A673 (cell line): Measurements from ENCODE around the gene ASMTL. TPM values are rescaled to one million over a fixed set of nuclear protein-coding genes. Genes with fewer than 3 reads are reported as not detected.

Experiments used
- BruUV-seq: library from RNA; stranded (reverse); fragments of 400-500 nt; replicated peaks from 2 replicates; lab custom pipeline; 2021; lab: Mats Ljungman, UMichigan
- CTCF ChIA-PET: fragments of 300-600 bp; sonication (Branson Sonifier 250); formaldehyde crosslinking; loops from one replicate; lab custom pipeline; 2022; ENCODE audit warnings: antibody characterized with exemption; lab: Charles Lee
- POLR2A ChIA-PET: fragments of 300-600 bp; sonication (Branson Sonifier 250); formaldehyde crosslinking; loops from one replicate; lab custom pipeline; 2022; ENCODE audit warnings: antibody characterized with exemption; ENCODE audit not compliant: low non-redundant PET; lab: Charles Lee
- DNase-seq: peaks from one replicate; pipeline ENCODE4 v3.0.0-alpha.2; 2015; ENCODE audit warnings: low spot score
- H3K27ac ChIP-seq: fragments of 200-600 bp; sonication (generic); 2 replicates; pipeline ENCODE4 v1.5.1; 2016; ENCODE audit warnings: mixed run types, low read depth, mild to moderate bottlenecking, mixed read lengths, antibody characterized with exemption, low read length; ENCODE audit not compliant: poor library complexity, severe bottlenecking
- H3K27me3 ChIP-seq: fragments of 200-600 bp; sonication (generic); replicated peaks from 2 replicates; pipeline ENCODE4 v1.6.1; 2017; ENCODE audit warnings: mixed run types, low read depth, mild to moderate bottlenecking, mixed read lengths, antibody characterized with exemption, low read length; ENCODE audit not compliant: insufficient read depth, poor library complexity
- H3K36me3 ChIP-seq: fragments of 200-600 bp; sonication (generic); 2 replicates; pipeline ENCODE4 v1.6.1; 2016; ENCODE audit warnings: mixed run types, mild to moderate bottlenecking, mixed read lengths, antibody characterized with exemption, low read length; ENCODE audit not compliant: insufficient read depth, poor library complexity, severe bottlenecking
- H3K4me1 ChIP-seq: fragments of 200-600 bp; sonication (generic); 2 replicates; pipeline ENCODE4 v1.6.1; 2017; ENCODE audit warnings: mixed run types, mild to moderate bottlenecking, mixed read lengths, antibody characterized with exemption, low read length; ENCODE audit not compliant: insufficient read depth, poor library complexity, severe bottlenecking
- H3K4me3 ChIP-seq: fragments of 200-600 bp; sonication (generic); 2 replicates; pipeline ENCODE4 v1.5.1; 2016; ENCODE audit warnings: low read depth, mixed run types, mild to moderate bottlenecking, mixed read lengths, low read length; ENCODE audit not compliant: poor library complexity, severe bottlenecking
- H3K9me3 ChIP-seq: fragments of 200-600 bp; sonication (generic); 2 replicates; pipeline ENCODE4 v1.6.1; 2016; ENCODE audit warnings: mixed run types, low read depth, mild to moderate bottlenecking, mixed read lengths, antibody characterized with exemption, low read length; ENCODE audit not compliant: poor library complexity, severe bottlenecking
- CTCF ChIP-seq: fragments of 300-800, 200-600 bp; sonication (generic); conservative IDR thresholded peaks from 2 replicates; pipeline ENCODE4 v1.5.1; 2017; ENCODE audit warnings: low read depth, mild to moderate bottlenecking, antibody characterized with exemption, low read length, moderate library complexity, mixed read lengths
- EZH2 ChIP-seq: fragments of 200-600 bp; sonication (generic); IDR thresholded peaks from 2 replicates; pipeline ENCODE4 v1.6.1; 2017; ENCODE audit warnings: borderline replicate concordance, low read depth, mild to moderate bottlenecking, mixed read lengths, antibody characterized with exemption, low read length; ENCODE audit not compliant: poor library complexity, severe bottlenecking
- intact Hi-C: fragments of 100-400 bp; cut with micrococcal nuclease; formaldehyde crosslinking; loops from one replicate; pipeline ENCODE4 v1.10.0; 2022; ENCODE audit not compliant: unreplicated experiment
- total RNA-seq: library from RNA; stranded (reverse); gene quantifications from 2 replicates; pipeline ENCODE4 v1.2.3, GENCODE V29; 2021

The ASMTL gene
- total RNA-seq, 1 experiment from 2014 or later = 24.9 TPM

- CTCF ChIA-PET = no interaction called here
- DNase-seq = no peak
- intact Hi-C loops = no loop called here
Measured at GRCh38 chrX:1444561-1445500, 7.9 kb downstream of the ASMTL start.

GRCh38 chrX:1443496-1444075 is 9.1 kb downstream of the ASMTL start:
- no peak for DNase-seq
- Histone ChIP-seq H3K36me3 (no peaks in the 10 kb centered on the region), H3K4me1 (no peaks in the 10 kb centered on the region), H3K9me3 (no peaks in the 10 kb centered on the region), H3K27me3 (no peaks in the 10 kb centered on the region), H3K4me3 (no peak overlapping the region), H3K27ac (no peak overlapping the region)
- no TSS peak for BruUV-seq
- CTCF ChIA-PET = no interaction called here
- POLR2A ChIA-PET = no interaction called here
- TF ChIP-seq EZH2 (no peak), CTCF (no peak)
- intact Hi-C loops = no loop called here

More at GRCh38 chrX:1444561-1445500, 7.9 kb downstream of the ASMTL start:
- no peak for TF ChIP-seq EZH2
- no peak for TF ChIP-seq CTCF
- Histone ChIP-seq H3K36me3 (no peaks in the 10 kb centered on the region), H3K27ac (no peak overlapping the region), H3K4me3 (no peak overlapping the region), H3K27me3 (no peaks in the 10 kb centered on the region), H3K9me3 (no peaks in the 10 kb centered on the region), H3K4me1 (no peaks in the 10 kb centered on the region)
- BruUV-seq = no TSS peak
- POLR2A ChIA-PET = no interaction called here

- Histone ChIP-seq H3K9me3 (no peaks in the 10 kb centered on the region), H3K27ac (no peak overlapping the region), H3K27me3 (no peaks in the 10 kb centered on the region), H3K4me1 (no peaks in the 10 kb centered on the region), H3K36me3 (no peaks in the 10 kb centered on the region), H3K4me3 (no peak overlapping the region)
- DNase-seq = no peak
- ChIA-PET POLR2A (no interaction called here), CTCF (no interaction called here)
- TF ChIP-seq CTCF = no peak
- no peak for TF ChIP-seq EZH2
- no TSS peak for BruUV-seq
- intact Hi-C loops = no loop called here
Measured at GRCh38 chrX:1442724-1443367, 9.9 kb downstream of the ASMTL start.
